CMK (cell line): ENCODE results near the gene TMEM81.

Experiments
- DNase-seq: peaks from one replicate; pipeline ENCODE4 v3.0.0-alpha.2; 2010; ENCODE audit warnings: low read depth

The TMEM81 gene

DNA sequence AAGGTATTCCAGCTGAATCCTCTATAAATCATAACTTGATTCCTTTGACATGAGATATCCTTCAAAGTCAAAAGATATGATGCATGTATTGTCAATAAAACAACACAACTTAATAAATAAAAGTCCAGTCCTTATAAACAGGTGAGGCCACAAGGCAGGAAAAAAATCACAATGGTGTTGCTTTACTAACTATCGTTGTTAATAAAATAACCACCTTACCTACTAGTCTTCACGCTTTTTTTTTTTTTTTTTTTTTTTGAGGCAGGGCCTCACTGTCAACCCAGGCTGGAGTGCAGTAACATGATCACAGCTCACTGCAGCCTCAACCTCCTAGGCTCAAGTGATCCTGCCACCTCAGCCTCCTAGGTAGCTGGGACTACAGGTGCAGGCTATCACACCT is at the start of gene TMEM81:
TSS of gene TMEM81 (minus strand) at position 101 of the 400 bp plus-strand sequence. CDS start 140 bp downstream, outside the sequence.
- DNase-seq = no peak

DNA sequence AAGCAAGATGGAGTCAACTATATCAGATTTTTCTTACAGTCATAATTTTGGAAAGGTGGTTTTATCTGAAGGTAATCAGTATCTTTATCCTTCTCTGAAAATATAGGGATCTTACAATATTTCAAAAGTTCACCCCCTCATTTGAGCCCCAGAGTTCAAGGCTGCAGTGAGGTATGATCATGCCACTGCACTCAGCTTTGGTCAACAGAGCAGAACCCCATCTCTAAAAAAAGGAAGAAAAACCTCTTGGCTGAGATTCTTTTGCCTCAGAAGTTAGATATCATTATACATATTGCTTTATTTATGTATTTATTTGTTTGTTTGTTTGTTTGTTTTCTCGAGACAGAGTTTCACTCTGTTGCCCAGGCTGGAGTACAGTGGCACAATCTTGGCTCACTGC is 49.0 kb upstream of the TMEM81 start:
- DNase-seq = no peak

- no peak for DNase-seq
These were observed 45.3 kb upstream of the TMEM81 start for GRCh38 chr1:205129447-205130029.

GRCh38 chr1:205128050-205128449 is 43.8 kb upstream of the TMEM81 start:
- no peak for DNase-seq

GRCh38 chr1:205127646-205128045 is 43.4 kb upstream of the TMEM81 start:
- DNase-seq = no peak

DNA sequence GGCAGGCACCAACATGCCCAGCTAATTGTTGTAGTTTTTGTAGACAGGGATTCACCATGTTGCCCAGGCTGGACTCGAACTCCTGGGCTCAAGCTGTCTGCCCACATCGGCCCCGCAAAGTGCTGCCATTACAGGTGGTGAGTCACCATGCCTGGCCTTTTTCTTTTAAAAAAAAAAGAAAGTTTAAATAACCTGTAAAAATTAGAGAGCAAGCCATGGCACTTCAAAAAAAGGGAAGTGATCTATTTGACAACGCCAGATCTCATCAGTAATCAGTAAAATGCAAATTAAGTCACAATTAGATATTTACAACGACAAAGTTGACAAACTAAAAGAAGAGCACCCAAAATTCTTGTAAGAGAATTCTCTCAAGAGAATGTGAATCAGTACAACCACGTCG is 40.5 kb upstream of the TMEM81 start:
- DNase-seq = no peak

DNA sequence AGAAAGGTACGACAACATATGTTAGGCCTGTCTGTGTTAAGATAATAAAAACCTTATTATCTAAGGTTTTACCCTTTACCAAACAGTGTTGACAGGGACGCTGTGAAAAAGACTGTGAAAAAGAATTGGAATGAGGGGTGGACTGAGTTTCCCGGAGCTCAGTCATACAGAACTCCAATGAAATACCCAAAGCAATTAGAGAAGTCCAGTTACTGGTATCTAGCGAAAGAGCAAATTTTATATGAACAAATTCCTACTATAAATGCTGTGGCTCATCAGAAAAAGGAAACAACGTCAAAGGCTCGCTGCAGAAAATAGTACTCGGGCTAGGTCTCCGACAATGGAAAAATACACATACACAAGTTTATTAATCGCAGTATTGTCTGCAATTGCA is 38.2 kb upstream of the TMEM81 start:
- DNase-seq = no peak

GRCh38 chr1:205121660-205122488 is 37.6 kb upstream of the TMEM81 start, which contains the start of gene RBBP5:
Gene RBBP5, minus strand, starts transcription at chr1:205121978. Its CDS starts 105 bp downstream, at chr1:205121873.
- DNase-seq = peak; percentile 100

DNA sequence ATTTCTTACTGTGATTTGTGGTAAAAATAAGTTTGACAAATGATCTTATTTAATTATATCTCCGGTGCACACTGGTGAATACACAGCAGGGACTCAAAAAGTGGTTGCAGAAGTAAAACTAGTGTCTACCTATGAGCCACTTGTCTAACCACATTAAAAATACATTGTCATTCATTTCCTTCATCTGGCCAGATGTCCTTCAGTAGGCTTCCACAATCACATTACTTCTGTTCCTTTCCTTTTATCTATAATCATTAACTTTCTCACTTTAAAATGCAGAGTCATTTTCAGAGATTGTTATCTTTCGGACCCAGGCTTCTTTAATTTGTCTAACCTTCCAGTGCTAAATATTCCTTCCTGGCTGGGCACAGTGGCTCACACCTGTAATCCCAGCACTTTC is 34.5 kb upstream of the TMEM81 start:
- DNase-seq = no peak

GRCh38 chr1:205111354-205111753 is 27.1 kb upstream of the TMEM81 start:
- DNase-seq = no peak

GRCh38 chr1:205109711-205110110 is 25.5 kb upstream of the TMEM81 start:
- no peak for DNase-seq

DNA sequence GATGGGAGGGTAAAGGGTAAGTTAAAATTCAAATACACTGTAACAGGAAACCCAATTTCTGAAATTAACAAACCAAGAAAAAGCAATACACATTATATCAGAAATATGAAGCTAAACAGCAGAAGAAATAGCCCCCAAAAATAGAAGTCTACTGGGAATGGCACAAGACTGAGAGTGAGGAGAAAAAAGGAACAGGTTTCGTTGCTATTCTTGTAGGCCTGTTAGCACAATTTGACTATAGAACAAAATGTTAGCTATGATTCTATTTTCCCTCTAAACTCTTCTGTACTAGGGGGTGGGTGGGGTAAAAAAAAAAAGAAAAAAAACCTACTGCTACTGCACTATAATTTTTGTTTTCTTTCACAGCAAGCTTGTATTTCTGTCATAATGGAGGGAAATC is 25.0 kb upstream of the TMEM81 start:
- no peak for DNase-seq

- DNase-seq = no peak
These were observed 24.2 kb upstream of the TMEM81 start for GRCh38 chr1:205108464-205108863.

DNA sequence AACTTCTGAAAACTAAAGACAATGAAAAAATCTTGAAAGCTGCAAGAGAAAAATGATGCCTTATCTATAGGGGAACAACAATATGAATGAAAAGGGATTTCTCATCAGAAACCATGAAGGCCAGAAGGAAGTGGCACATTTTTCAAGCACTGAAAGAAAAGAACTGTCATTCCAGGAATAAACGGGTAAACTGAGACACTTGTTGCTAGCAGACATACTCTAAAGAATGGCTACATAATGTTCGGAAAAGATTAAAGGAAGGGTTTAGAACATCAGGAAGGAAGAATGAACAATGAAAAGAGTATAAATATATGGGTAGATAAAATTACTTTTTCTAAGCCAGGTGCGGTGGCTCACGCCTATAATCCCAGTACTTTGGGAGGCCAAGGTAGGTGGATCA is 23.1 kb upstream of the TMEM81 start:
- no peak for DNase-seq

GRCh38 chr1:205102404-205102803 is 18.1 kb upstream of the TMEM81 start:
- DNase-seq = no peak

DNA sequence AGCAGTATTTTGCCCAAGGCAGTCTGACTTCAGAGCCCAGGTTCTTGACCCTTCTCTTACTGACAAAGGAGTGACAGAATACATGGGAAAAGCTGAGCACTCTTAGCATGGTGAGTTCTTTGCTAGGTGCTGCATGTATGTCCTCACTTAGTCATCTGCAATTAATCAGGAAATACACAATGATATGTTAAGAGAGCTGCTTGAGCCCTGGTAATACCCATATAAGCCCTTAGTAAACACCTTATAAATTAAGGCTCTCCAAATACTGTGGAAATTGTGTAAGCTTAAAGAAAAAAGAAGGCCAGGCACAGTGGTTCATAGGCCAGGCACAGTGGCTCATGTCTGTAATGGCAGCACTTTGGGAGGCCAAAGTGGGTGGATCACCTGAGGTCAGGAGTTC is 14.0 kb upstream of the TMEM81 start:
- DNase-seq = no peak

- no peak for DNase-seq
These were observed 11.2 kb upstream of the TMEM81 start for GRCh38 chr1:205095422-205095821.

DNA sequence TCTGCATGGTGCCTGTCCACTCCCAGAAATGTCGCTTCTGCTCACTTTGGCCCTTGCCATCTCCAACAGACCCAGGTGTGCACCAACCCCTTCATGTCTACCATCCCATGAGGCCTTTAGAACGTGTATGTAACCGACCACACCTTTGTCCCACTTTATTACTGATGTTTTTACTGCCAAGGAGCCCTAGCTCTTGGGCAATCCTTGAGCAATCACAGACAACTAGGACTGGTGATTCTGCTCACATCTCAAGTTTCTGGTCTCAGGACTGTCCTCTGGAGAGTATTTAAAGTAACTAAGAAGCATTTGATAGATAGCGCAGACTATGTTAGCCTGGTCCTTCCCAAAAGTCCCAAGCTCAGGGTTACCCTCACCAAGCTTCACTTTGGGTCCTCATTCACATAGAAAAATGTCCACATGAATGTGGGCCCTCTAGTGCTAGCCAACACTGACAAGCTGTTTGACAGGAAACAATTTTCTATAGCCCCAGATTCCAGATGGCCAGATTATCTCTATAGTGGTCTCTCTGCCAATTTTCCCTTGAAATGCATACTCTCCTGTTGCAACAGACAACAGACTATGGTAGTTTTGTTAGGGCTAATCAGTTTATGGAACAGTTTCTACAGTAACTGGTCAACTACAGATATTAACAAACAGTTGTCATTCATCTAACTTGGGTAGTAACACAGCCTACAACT is 6.9 kb upstream of the TMEM81 start:
- no peak for DNase-seq

- DNase-seq = no peak
These were observed 4.1 kb upstream of the TMEM81 start for GRCh38 chr1:205088341-205088740.

GRCh38 chr1:205082431-205082830 is 1.8 kb downstream of the TMEM81 start:
- no peak for DNase-seq

- DNase-seq = no peak
These were observed 6.3 kb downstream of the TMEM81 start for GRCh38 chr1:205077934-205078311.

- DNase-seq = no peak
These were observed 6.9 kb downstream of the TMEM81 start for GRCh38 chr1:205077158-205077933.
